ENCODE measurements around the gene PROX2.
A peak's percentile ranks its signal among the peaks of the same experiment; 100 is the strongest.

PROX2 gene

DNA sequence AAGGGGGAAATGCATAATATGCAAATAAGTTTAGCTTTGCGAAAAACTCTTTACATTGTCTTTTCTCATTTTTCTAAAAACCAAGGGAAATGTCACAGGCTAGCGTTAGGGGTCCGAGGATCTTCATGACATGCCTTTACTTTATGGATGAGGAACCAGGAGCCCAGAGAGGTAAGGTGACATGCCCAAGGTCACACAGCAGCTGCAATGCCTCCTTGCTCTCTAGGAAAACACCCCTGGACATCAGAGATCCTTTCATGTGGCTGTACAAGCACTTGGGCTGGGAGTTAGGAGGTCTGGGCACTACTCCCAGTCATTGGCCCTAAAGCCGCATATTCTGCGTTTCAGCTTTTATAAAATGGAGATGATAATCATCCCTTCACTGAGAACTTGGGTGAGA is 741 bp downstream of the PROX2 start:
- DNase-seq = no peak

GRCh38 chr14:74871819-74872218 is 4.1 kb downstream of the PROX2 start:
- DNase-seq = no peak

DNA sequence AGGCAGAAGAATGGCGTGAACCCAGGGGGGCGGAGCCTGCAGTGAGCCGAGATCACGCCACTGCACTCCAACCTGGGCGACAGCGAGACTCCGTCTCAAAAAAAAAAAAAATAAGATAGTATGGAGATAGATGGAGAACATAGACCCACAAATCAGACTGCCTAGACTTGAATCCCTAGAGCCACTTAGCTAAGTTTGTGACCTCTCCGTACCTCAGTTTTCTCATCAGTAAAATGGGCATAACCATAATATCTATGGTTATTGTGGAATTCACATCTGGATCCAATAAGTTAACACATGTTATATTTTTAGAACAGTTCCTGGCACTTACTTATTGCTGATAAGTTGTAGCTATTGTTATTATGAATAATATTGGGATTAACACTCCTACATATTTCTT is 7.2 kb downstream of the PROX2 start:
- DNase-seq = no peak

DNA sequence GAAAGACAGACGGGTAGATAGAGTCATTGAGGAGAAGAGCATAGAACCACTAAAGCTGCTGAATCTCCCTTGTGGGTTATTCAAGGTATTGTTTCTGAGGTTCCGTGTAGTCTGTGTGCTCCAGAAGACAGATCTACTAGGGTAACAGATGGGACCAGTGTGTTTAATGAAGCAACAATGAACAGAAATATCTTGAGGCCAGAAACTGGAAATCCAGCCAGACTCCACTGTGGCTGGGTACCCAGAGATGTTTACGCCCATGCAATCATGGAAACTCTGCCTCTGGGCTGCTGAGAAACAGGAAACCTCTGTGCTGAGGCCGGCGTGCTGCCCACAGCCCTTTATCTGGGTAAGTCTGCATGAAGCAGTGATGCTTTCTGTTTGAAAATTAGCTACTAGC is 8.3 kb downstream of the PROX2 start:
- no peak for DNase-seq

DNA sequence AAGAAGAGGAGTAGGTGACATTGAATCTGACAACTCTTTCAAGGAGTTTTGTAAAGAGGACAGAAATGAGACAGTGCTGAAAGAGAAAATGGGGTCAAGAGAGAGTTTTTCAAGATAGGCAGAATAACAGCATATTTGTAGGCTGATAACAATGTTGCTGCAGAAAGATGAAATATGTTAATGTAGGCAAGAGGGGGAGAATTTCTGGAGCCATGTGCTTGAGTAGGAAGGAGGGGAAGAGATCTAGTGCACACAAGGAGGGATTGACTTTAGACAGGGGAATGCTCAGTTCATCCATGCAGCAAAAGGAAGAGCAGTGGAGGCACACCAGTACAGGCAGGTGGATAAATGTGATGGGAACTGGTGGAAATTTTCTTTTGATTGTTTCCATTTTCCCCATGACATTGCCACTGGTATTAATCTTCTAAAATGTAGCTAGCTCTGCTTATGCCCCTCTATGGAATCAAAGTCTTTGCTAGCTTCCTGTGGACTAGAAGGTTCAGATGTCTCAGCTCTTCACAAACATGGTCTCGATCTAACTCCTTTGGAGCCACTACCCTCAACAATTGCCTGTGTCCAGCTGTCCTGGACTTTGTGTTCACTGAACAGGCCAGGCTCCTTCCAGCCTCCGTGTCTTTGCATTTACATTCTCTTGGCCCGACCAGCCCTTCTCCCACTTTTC is 9.1 kb downstream of the PROX2 start:
- DNase-seq = no peak

GRCh38 chr14:74865156-74865555 is 10.8 kb downstream of the PROX2 start:
- DNase-seq = no peak

DNA sequence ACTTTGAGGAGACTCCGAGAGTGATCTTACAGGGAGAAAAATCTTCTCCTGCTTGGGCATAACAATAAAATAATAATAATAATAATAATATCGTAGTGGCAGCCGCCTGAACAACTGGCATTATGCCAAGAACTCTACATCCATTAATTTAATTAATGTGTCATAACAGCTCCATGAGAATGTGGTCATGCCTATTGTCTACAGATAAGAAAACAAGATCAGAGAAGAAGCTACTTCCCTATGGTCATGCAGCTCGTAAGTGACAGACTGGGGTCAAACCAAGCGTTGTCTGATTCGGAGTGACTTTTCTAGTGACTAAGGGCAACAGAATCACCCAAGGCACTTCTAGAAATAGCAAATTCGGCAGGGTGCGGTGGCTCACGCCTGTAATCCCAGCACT is 11.7 kb downstream of the PROX2 start:
- no peak for DNase-seq

DNA sequence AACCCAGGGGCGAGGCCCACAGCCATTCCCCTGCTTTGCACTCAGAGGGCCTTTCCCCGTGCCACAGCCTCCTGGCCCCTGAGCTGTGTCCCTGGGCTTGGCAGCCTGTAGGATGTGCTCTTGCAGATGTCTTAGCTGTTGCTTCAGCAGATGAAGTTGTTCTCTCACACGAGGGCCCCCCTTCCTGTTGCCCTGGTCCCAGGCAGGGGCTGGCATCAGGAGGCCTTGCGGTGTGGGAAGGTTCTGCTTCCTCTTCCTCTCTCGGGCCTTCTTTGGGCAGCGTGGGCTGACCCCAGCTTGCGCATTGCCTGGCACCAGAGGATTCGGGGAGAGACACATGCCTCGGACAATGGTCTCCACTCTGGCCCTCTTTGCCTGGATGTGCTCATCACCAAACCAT is 12.7 kb downstream of the PROX2 start:
- DNase-seq = no peak

- DNase-seq = no peak
Measured at GRCh38 chr14:74861734-74862090, 14.2 kb downstream of the PROX2 start.

DNA sequence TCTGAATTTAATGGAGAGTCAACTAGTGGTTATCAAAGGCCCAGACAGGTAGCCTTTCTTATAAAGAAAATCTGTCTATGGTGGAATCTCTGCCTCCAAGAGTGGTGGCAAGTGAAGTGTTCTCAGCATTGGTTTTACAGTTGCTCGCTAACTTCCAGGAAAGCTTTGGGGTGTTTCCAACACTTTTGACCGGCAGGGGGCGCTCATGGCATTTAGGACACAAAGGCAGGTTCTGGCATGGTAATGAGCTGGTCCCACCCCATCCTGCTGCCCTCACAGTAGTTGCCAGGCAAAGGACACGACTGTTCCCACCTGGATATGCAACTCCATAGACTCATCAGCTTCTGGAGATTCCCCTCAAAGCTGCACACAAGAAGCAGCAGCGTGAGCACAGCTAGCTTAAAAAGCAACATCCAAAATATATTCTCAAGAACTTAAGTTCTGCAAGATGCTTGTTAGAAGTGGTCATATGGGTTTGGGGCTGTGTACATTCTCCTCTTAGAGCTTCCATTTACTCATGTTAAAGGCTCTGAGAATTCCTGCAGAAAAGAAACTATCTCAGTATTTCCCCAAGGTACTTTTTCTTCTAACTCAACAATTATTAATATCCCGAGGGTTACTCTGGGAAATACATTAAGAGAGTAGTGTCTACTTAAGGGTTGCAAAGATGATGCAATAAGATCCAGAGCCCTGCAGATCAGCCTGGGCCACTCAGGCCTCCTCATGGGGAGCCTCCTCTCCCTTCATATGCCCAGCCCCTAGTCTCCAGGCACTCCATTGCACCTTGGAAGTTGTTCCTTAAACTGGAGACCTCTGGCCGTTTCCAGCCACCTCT is 14.8 kb downstream of the PROX2 start:
- peak; percentile 74 for DNase-seq

DNA sequence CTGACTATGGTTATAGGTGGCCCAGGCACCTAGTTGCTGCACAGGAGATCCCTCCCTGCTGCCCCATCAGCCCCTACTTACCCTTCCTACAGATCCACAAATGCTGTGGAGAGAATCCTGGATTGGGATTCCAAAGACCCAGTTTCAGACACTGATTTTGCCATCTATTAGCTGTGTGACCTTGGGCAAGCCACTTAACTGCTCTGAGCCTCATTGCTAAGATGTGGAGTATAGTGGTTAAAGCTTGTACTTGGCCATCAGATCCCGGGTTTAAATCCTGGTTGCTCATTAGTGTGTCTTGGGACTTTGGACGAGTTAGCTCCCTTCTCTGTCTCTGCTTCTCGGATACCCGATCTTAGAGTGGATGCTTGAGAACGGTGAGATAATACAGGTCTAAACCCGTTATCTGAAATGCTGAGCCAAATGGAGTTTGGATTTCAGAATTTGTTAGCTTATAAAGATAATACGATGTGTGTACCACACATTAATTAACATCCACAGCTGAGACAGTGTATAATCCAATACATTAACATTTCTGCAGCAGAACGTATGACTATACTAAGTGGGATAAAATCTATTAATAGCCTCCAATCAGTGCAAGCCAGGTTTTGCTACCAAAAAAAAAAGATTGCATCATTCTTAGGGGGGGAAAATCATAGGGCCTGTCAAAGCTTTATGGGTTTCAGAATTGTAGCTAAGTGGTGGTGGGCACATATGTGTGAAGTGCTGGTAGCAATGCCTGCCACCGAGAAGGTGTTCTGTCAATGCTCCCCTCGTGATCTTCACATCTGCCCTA is 16.0 kb downstream of the PROX2 start:
- no peak for DNase-seq

- DNase-seq = no peak
Measured at GRCh38 chr14:74858022-74858421, 17.9 kb downstream of the PROX2 start.

DNA sequence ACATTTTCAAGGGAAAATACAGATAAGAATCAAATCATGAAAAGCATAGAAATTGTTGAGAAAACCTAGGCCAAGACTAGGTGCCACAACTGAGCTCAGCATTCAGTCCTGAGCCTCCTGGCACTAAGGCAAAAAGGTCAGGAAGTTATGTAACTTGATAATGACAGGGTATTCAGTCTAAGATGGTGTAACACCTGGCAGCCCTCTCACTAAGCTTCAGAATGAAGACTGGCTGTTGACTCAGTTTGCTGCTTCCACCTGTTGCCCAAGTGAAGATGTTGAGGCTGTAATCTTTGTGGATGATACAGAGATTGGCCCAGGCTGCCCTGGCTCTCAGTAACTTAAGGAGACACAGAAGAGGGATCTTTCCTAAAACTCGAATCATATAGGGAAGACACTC is 19.6 kb downstream of the PROX2 start:
- no peak for DNase-seq

DNA sequence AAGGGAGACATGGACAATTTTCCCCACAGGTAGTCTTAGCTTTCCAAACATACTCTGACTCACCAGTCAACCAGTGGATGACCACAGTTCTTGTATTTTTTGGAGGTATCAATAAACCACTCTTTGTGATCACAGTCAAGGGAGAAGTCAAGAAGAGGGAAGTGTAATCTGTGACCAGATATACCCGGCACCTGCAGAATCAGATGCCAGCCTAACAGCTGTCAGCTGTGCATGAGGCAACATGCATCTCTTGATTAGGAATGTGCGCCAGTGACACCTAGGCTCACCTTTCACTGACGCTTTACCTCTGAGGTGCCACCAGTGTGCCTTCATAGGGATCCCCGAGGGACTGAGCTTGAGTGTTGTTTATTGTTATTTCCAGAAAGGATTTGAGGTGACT is 20.0 kb downstream of the PROX2 start:
- DNase-seq = no peak

GRCh38 chr14:74855021-74855420 is 20.9 kb downstream of the PROX2 start:
- DNase-seq = no peak

GRCh38 chr14:74853581-74853980 is 22.4 kb downstream of the PROX2 start:
- no peak for DNase-seq

DNA sequence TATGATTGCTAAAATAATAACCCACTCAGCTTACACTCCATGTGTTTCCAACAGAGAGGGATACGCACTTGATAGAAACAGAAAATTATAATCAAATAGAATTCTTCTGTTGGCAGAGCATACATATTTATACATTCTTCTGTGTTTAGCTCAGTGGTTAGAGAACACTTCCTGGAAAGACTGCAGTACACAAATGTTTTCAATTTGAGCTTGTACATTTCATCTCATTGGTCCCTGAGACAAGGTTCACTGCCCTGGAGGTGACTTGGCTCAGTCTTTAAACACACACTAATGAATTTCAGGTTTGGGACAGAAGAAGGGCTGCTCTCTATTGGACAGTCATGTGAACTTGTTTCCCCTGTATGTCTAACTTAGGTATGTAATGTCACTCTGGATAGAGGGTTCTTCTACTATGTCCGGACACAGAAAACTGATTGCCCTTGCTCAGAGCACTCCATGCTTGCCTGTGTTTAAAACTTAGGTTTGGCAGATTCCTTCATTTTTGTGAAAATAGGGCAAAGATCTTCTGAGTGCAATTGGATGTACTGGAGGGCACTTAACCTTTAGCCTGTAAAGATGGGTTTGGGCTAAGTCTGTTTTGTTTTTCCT is 22.9 kb downstream of the PROX2 start:
- DNase-seq = no peak

DNA sequence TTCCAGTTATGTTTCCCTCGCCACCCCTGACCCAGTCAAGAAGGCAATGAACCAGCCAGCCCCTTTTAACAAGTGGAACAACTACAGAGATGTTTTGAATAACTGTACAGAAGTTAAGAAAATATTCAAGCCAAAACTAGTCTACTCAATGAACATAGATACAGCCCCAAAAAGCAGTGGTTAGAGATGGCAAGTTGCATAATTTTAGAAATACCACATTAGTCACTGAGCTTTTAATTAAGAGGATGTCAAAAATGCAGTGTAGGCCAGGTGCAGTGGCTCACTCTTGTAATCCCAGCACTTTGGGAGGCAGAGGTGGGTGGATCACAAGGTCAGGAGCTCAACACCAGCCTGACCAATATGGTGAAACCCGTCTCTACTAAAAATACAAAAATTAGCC is 27.2 kb downstream of the PROX2 start:
- DNase-seq = no peak

- DNase-seq = no peak
Measured at GRCh38 chr14:74846968-74847665, 28.8 kb downstream of the PROX2 start.

DNA sequence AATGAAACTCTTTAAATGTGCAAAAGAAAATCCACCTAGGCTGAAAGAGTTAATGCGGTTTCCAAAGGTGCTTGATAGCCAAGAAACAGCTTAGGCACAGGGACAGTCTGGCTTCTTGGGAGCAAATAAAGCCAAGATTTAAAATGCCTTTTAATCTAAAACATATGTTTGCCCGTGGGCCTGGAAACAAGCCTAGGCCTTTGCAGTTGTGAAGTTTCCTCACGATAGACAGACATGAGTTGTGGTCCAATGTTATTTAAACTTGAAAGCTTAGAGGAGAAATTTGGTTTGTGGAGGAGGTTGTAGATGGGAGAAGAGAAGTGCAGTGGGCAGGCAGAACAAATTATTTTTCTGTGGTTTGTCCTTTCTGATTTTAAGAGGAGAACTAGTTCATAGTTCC is 29.8 kb downstream of the PROX2 start:
- no peak for DNase-seq

DNA sequence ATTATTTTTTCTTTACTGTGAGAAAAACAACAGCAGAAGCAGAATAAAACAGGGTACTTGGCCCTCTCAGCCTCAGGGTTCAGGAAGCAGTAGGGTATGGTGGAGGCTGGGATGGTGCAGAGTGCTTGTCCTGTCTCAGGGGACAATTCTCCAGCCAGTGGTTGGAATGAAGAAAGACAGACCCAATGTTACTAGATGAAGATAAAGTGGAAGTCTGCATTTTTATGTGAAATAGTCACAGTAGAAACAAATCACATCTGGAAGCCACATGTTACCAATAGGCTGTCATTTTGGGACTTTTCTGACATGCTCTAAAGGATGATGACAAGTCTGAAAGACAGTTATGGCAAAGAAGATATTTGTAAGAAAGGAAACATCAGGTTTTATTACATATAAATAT is 32.3 kb downstream of the PROX2 start:
- DNase-seq = no peak

All from NCI-H1105 (cell line).